ENCODE data around the gene CTSH. TPM values are rescaled to one million over a fixed set of nuclear protein-coding genes. Genes with fewer than 3 reads are reported as not detected.

The CTSH gene
- total and polyA plus RNA-seq, 7 donors = 37.4 to 274 (median 96.7) TPM

DNA sequence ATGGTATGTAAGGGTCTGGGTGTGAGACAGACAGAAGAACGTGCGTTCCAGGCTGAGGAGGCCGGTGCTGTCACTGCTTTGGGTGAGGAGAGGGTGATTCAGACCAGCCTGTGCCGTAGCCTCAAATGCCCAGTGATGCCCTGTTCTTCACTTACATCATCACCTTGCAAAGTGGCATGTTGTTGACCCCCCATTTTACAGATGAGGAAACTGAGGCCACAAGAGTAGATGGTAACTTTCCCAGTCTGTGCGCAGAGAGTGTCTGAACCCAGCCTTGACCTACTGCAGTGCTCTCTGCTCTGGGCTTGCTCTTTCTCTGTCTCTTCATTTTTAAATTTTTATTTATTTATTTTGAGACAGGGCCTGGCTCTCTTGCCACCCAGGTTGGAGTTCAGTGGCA, 1.6 kb upstream of the CTSH start:
- Histone ChIP-seq H3K4me3 (no peak overlapping the region), H3K27ac (no peak overlapping the region), H3K9me3 (no peaks in the 10 kb centered on the region), H3K4me1 (peaks cover 0 to 14% (median 13%) of the 10 kb centered on the region in 4 donors), H3K36me3 (no peaks in the 10 kb centered on the region), H3K27me3 (no peaks in the 10 kb centered on the region)
- no peak for DNase-seq
- WGBS, 2 donors = 96 to 97% methylated on average over 5 of the region's 5 CpGs
- TF ChIP-seq EP300 (IDR thresholded peaks at IDR 0.05) (no peak), POLR2AphosphoS5 (IDR thresholded peaks at IDR 0.05) (no peak), POLR2A (IDR thresholded peaks at IDR 0.05) (no peak)
- TF ChIP-seq, protein P1, sequence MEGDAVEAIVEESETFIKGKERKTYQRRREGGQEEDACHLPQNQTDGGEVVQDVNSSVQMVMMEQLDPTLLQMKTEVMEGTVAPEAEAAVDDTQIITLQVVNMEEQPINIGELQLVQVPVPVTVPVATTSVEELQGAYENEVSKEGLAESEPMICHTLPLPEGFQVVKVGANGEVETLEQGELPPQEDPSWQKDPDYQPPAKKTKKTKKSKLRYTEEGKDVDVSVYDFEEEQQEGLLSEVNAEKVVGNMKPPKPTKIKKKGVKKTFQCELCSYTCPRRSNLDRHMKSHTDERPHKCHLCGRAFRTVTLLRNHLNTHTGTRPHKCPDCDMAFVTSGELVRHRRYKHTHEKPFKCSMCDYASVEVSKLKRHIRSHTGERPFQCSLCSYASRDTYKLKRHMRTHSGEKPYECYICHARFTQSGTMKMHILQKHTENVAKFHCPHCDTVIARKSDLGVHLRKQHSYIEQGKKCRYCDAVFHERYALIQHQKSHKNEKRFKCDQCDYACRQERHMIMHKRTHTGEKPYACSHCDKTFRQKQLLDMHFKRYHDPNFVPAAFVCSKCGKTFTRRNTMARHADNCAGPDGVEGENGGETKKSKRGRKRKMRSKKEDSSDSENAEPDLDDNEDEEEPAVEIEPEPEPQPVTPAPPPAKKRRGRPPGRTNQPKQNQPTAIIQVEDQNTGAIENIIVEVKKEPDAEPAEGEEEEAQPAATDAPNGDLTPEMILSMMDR (IDR thresholded peaks at IDR 0.05) = no peak
- intact Hi-C loops (cut with DNase I) = loop anchor here (5.0 kb wide), 1 partner anchor 46 kb away; no protein-coding TSS in a partner anchor

DNA sequence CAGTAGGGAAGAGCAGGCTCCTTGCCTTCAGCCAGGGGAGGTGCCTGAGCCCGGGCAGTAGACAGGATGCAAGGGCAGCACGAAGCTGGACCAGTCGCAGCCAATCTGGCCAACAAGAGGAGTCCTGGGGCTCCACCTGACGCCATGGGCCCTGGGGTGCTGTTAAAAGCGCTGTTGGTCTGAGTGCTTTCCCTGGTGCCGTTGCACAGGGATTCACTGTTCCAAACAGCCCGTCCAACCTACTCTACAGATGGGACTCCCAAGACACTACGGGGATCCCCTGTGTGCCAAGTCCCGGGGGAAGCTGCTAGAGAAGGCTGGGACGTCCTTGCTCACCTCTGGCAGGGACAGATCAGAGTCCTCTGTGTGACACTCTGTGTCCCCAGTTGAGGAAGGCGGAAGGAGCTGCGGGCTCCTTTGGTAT, 632 bp downstream of the CTSH start:
- Histone ChIP-seq H3K27ac (peak overlapping the region; percentile 51 to 67 (median 64)), H3K9me3 (no peaks in the 10 kb centered on the region), H3K4me1 (peaks cover 0 to 14% (median 13%) of the 10 kb centered on the region in 4 donors), H3K27me3 (no peaks in the 10 kb centered on the region), H3K4me3 (peak overlapping the region; percentile 43 to 58 (median 51)), H3K36me3 (no peaks in the 10 kb centered on the region)
- intact Hi-C loops (cut with DNase I) = loop anchor here (5.0 kb wide), 1 partner anchor 37 kb away; no protein-coding TSS in a partner anchor
- 22 to 46% methylated on average over 12 of the region's 12 CpGs for WGBS, 2 donors
- TF ChIP-seq, protein P1 (IDR thresholded peaks at IDR 0.05) = no peak
- TF ChIP-seq EP300 (IDR thresholded peaks at IDR 0.05) (no peak), POLR2AphosphoS5 (IDR thresholded peaks at IDR 0.05) (no peak), POLR2A (IDR thresholded peaks at IDR 0.05) (no peak)
- DNase-seq = no peak

DNA sequence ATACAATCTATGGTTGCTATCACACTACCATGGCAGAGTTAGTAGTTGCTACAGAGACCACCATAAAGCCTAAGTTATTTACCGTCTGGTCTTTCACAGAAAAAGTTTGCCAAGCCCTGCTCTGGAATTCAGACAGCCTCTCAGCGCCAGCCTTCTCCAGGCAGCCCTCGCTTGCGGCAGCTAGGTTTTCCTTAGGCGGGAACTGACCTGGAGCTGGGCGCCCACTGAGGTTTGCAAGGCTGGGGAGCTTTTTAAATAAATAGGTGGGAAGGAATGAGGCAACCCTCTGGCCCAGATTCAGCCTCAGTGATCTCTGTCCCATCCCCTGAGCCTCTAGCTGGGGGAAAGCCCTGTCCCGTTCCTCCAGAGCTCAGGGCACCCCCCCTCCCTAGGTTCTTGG, 1.2 kb downstream of the CTSH start:
- TF ChIP-seq, protein P1 (IDR thresholded peaks at IDR 0.05) = no peak
- no peak for TF ChIP-seq EP300 (IDR thresholded peaks at IDR 0.05)
- no peak for TF ChIP-seq POLR2A (IDR thresholded peaks at IDR 0.05)
- no peak for TF ChIP-seq POLR2AphosphoS5 (IDR thresholded peaks at IDR 0.05)
- Histone ChIP-seq H3K36me3 (no peaks in the 10 kb centered on the region), H3K9me3 (no peaks in the 10 kb centered on the region), H3K4me1 (peaks cover 0 to 14% (median 13%) of the 10 kb centered on the region in 4 donors), H3K4me3 (peak overlapping the region in 3 of 4 donors; percentile 47 to 58 (median 55)), H3K27me3 (no peaks in the 10 kb centered on the region), H3K27ac (peak overlapping the region; percentile 51 to 67 (median 64))
- DNase-seq = no peak
- 76 to 81% methylated on average over 7 of the region's 7 CpGs for WGBS, 2 donors
- intact Hi-C loops (cut with DNase I) = loop anchor here (5.0 kb wide), 1 partner anchor 36 kb away; no protein-coding TSS in a partner anchor

DNA sequence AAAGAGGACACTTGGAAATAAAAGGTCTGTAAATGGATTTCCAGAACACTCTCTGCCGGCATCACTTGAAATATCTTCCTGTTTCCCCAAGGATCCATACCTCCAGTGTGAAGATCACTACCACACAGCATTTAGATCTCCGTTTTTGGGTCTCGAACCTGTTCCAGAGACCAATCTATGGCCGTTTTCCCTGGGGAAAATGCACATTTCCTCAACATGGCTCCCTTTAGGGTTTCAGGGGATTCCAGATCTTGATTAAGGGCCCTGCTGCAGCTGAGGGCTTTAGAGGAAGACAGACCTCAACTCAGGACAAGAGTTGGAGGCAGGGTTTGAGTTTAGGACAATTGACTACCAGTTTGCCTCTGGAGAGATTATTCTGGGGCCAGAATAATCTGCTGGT, 2.1 kb downstream of the CTSH start:
- DNase-seq = no peak
- intact Hi-C loops (cut with DNase I) = loop anchor here (5.0 kb wide), 1 partner anchor 35 kb away; no protein-coding TSS in a partner anchor
- H3K27me3 ChIP-seq = no peaks in the 10 kb centered on the region
- H3K36me3 ChIP-seq = no peaks in the 10 kb centered on the region
- TF ChIP-seq POLR2A (IDR thresholded peaks at IDR 0.05) (no peak), EP300 (IDR thresholded peaks at IDR 0.05) (no peak), POLR2AphosphoS5 (IDR thresholded peaks at IDR 0.05) (no peak)
- TF ChIP-seq, protein P1 (IDR thresholded peaks at IDR 0.05) = no peak
- 91 to 94% methylated on average over 4 of the region's 4 CpGs for WGBS, 2 donors
- peaks cover 0 to 14% (median 13%) of the 10 kb centered on the region in 4 donors for H3K4me1 ChIP-seq
- no peaks in the 10 kb centered on the region for H3K9me3 ChIP-seq
- H3K4me3 ChIP-seq = no peak overlapping the region
- H3K27ac ChIP-seq = no peak overlapping the region

All from sigmoid colon (tissue), 7 donors.